Panc1 (cell line): ENCODE results near the gene WIPF1. TPM values are rescaled to one million over a fixed set of nuclear protein-coding genes. Genes with fewer than 3 reads are reported as not detected.

Experiments used
- ATAC-seq: fragments of 200-7000 bp; cut with Tn5 transposase; 2 replicates; pipeline ENCODE4 v1.9.1; 2020; ENCODE audit warnings: mild to moderate bottlenecking, moderate library complexity
- BruUV-seq: library from RNA; stranded (reverse); fragments of 400-500 nt; replicated peaks from 2 replicates; lab custom pipeline; 2021; lab: Mats Ljungman, UMichigan
- CTCF ChIA-PET: fragments of 300-600 bp; sonication (Branson Sonifier 250); formaldehyde crosslinking; loops from one replicate; lab custom pipeline; 2022; ENCODE audit warnings: antibody characterized with exemption; lab: Charles Lee
- POLR2A ChIA-PET: fragments of 300-600 bp; sonication (Branson Sonifier 250); formaldehyde crosslinking; loops from one replicate; lab custom pipeline; 2022; ENCODE audit warnings: antibody characterized with exemption; lab: Charles Lee
- DNase-seq: peaks from one replicate; pipeline ENCODE4 v3.0.0-alpha.2; 2010; ENCODE audit warnings: low read depth, low spot score
- H3K27ac ChIP-seq: 2 replicates; pipeline ENCODE4 v1.5.1; 2011; ENCODE audit warnings: mild to moderate bottlenecking, low read length, inconsistent platforms
- H3K27me3 ChIP-seq: fragments of 200-500 bp; sonication (Bioruptor generic); 2 replicates; pipeline ENCODE4 v1.6.0; 2014; ENCODE audit warnings: low read length, inconsistent platforms; ENCODE audit not compliant: control insufficient read depth, insufficient read depth
- H3K36me3 ChIP-seq: fragments of 200-500 bp; sonication (Bioruptor generic); 2 replicates; pipeline ENCODE4 v1.5.1; 2014; ENCODE audit warnings: inconsistent platforms, mild to moderate bottlenecking, low read length, moderate library complexity; ENCODE audit not compliant: control insufficient read depth, insufficient read depth
- H3K4me1 ChIP-seq: 2 replicates; pipeline ENCODE4 v1.5.1; 2011; ENCODE audit warnings: inconsistent platforms, mild to moderate bottlenecking, low read length, moderate library complexity; ENCODE audit not compliant: control insufficient read depth, insufficient read depth
- H3K4me3 ChIP-seq, 2 experiments: 2 replicates each; pipeline ENCODE4 v1.5.1; 2011 to 2012; ENCODE audit warnings: low read depth in 2 of 2, low read length in 2 of 2, mild to moderate bottlenecking in 2 of 2, inconsistent platforms in 1 of 2, moderate library complexity in 1 of 2
- H3K9me3 ChIP-seq: fragments of 200-500 bp; sonication (Bioruptor generic); 2 replicates; pipeline ENCODE4 v1.5.1; 2014; ENCODE audit warnings: low read depth, mild to moderate bottlenecking, inconsistent platforms, low read length, moderate library complexity; ENCODE audit not compliant: control insufficient read depth, insufficient read depth
- CTCF ChIP-seq: fragments of 450-650 bp; IDR thresholded peaks from 2 replicates; pipeline ENCODE4 v1.5.1; 2017; ENCODE audit warnings: mild to moderate bottlenecking
- POLR2AphosphoS5 ChIP-seq: IDR thresholded peaks from 2 replicates; pipeline ENCODE4 v1.6.1; 2012; ENCODE audit warnings: mild to moderate bottlenecking, low read depth, low read length, moderate library complexity
- REST ChIP-seq, 2 experiments: IDR thresholded peaks; 2 replicates each; pipeline ENCODE4 v1.6.1; 2011 to 2012; ENCODE audit warnings: low read depth in 2 of 2, control low read depth in 1 of 2, low read length in 1 of 2, mild to moderate bottlenecking in 1 of 2, moderate library complexity in 1 of 2; ENCODE audit not compliant: insufficient read depth in 1 of 2
- SIN3A ChIP-seq: IDR thresholded peaks from 2 replicates; pipeline ENCODE4 v1.6.1; 2012; ENCODE audit warnings: low read depth, mild to moderate bottlenecking, low read length, moderate library complexity, borderline replicate concordance; ENCODE audit not compliant: insufficient read depth
- TCF7L2 ChIP-seq: IDR thresholded peaks from 2 replicates; pipeline ENCODE4 v1.6.1; 2011; ENCODE audit warnings: mild to moderate bottlenecking, low read depth, low read length, inconsistent platforms
- in situ Hi-C: cut with HindIII; loops from 2 replicates; pipeline ENCODE4 v1.10.0; 2016; ENCODE audit warnings: low sequenced_read_pairs, low pct_unique_long_range_greater_than_20kb
- intact Hi-C: fragments of 100-400 bp; cut with micrococcal nuclease; formaldehyde crosslinking; loops from one replicate; pipeline ENCODE4 v1.10.0; 2022; ENCODE audit not compliant: unreplicated experiment
- total RNA-seq: library from RNA; stranded (reverse); gene quantifications from one replicate; pipeline ENCODE4 v1.2.1, GENCODE V29; 2021; ENCODE audit not compliant: unreplicated experiment

Gene WIPF1
- total RNA-seq, 1 experiment from 2014 or later, result 8.3 TPM

GRCh38 chr2:174544802-174545201 lies 52.8 kb downstream of the WIPF1 start:
- ChIA-PET CTCF (no interaction called here), POLR2A (interaction anchor here (0.6 kb wide), 1 partner anchor 60 kb away, joined by 4 read pairs; no protein-coding TSS in a partner anchor)
- Histone ChIP-seq H3K4me3 (no peak overlapping the region), H3K27ac (no peak overlapping the region), H3K36me3 (no peaks in the 10 kb centered on the region), H3K27me3 (no peaks in the 10 kb centered on the region), H3K4me1 (no peaks in the 10 kb centered on the region), H3K9me3 (no peaks in the 10 kb centered on the region)
- no TSS peak for BruUV-seq
- no peak for DNase-seq
- no peak for TF ChIP-seq CTCF
- no peak for TF ChIP-seq POLR2AphosphoS5
- no peak for TF ChIP-seq SIN3A
- TF ChIP-seq REST (IDR thresholded peaks at IDR 0.05; ENCODE audit: insufficient read depth in 1 of 2, low read depth in 2 of 2, low read length in 1 of 2), result no peak
- no peak for TF ChIP-seq TCF7L2
- ATAC-seq, result no peak
- intact Hi-C loops, result no loop called here
- in situ Hi-C loops, result no loop called here

- no peak for ATAC-seq
- DNase-seq, result no peak
- Histone ChIP-seq H3K27me3 (no peaks in the 10 kb centered on the region), H3K36me3 (no peaks in the 10 kb centered on the region), H3K9me3 (no peaks in the 10 kb centered on the region), H3K27ac (no peak overlapping the region), H3K4me1 (no peaks in the 10 kb centered on the region), H3K4me3 (no peak overlapping the region)
- ChIA-PET POLR2A (interaction anchor here (0.6 kb wide), 1 partner anchor 59 kb away, joined by 4 read pairs; no protein-coding TSS in a partner anchor), CTCF (no interaction called here)
- intact Hi-C loops (no loop called here), in situ Hi-C loops (no loop called here)
- TF ChIP-seq CTCF (no peak), TCF7L2 (no peak), REST (IDR thresholded peaks at IDR 0.05; ENCODE audit: insufficient read depth in 1 of 2, low read depth in 2 of 2, low read length in 1 of 2) (no peak), SIN3A (no peak), POLR2AphosphoS5 (no peak)
- no TSS peak for BruUV-seq
Measured at GRCh38 chr2:174544156-174544555, 53.4 kb downstream of the WIPF1 start.
